GM23338 (cell line): ENCODE data around the gene GCH1. TPM values are rescaled to one million over a fixed set of nuclear protein-coding genes. Genes with fewer than 3 reads are reported as not detected.
"Not testable (repeated sequence)": the region's sequence is repeated elsewhere in the genome, so short reads cannot be mapped to it uniquely, and the experiment has no call there.

Source experiments
- ATAC-seq: fragments of 200-7000 bp; cut with Tn5 transposase; 3 replicates; pipeline ENCODE4 v1.9.1; 2020
- DNase-seq: peaks from one replicate; pipeline ENCODE4 v3.0.0-alpha.2; 2015; ENCODE audit warnings: low spot score
- H2AFZ ChIP-seq: fragments of 200-600 bp; sonication (generic); 2 replicates; pipeline ENCODE4 v1.8.0; 2016; ENCODE audit warnings: antibody characterized with exemption, mild to moderate bottlenecking, moderate library complexity
- H3F3A ChIP-seq: fragments of 200-600 bp; sonication (generic); replicated peaks from 2 replicates; pipeline ENCODE4 v1.8.0; 2017; ENCODE audit warnings: antibody characterized with exemption, mixed run types, low read depth
- H3K27ac ChIP-seq: fragments of 200-600 bp; sonication (generic); 2 replicates; pipeline ENCODE4 v1.6.1; 2016; ENCODE audit warnings: low read depth
- H3K27me3 ChIP-seq: fragments of 200-600 bp; sonication (generic); 2 replicates; pipeline ENCODE4 v1.8.0; 2016; ENCODE audit warnings: mild to moderate bottlenecking, mixed run types, moderate library complexity; ENCODE audit not compliant: insufficient read depth
- H3K36me3 ChIP-seq: fragments of 200-600 bp; sonication (generic); 2 replicates; pipeline ENCODE4 v1.8.0; 2016; ENCODE audit warnings: mild to moderate bottlenecking; ENCODE audit not compliant: insufficient read depth
- H3K4me1 ChIP-seq: fragments of 200-600 bp; sonication (generic); 2 replicates; pipeline ENCODE4 v1.8.0; 2016; ENCODE audit warnings: mild to moderate bottlenecking, moderate library complexity; ENCODE audit not compliant: insufficient read depth
- H3K4me2 ChIP-seq: fragments of 200-600 bp; sonication (generic); 2 replicates; pipeline ENCODE4 v1.7.1; 2017; ENCODE audit warnings: mixed run types
- H3K4me3 ChIP-seq: fragments of 200-600 bp; sonication (generic); 2 replicates; pipeline ENCODE4 v1.6.1; 2016; ENCODE audit warnings: mixed run types
- H3K79me2 ChIP-seq: fragments of 200-600 bp; sonication (generic); replicated peaks from 2 replicates; pipeline ENCODE4 v1.8.0; 2017; ENCODE audit warnings: mild to moderate bottlenecking; ENCODE audit not compliant: insufficient read depth
- H3K9me2 ChIP-seq: fragments of 200-600 bp; sonication (generic); 2 replicates; pipeline ENCODE4 v1.8.0; 2017; ENCODE audit not compliant: insufficient read depth
- H4K20me1 ChIP-seq: fragments of 200-600 bp; sonication (generic); replicated peaks from 2 replicates; pipeline ENCODE4 v1.8.0; 2017; ENCODE audit warnings: mild to moderate bottlenecking; ENCODE audit not compliant: insufficient read depth
- H3K27ac Mint-ChIP-seq: 2 replicates; pipeline ENCODE4 v1.8.0; 2020; ENCODE audit warnings: inconsistent platforms, mild to moderate bottlenecking, moderate library complexity, mixed read lengths
- H3K27me3 Mint-ChIP-seq: 3 replicates; pipeline ENCODE4 v1.8.0; 2022; ENCODE audit warnings: low read depth, mild to moderate bottlenecking, moderate library complexity, mixed read lengths, inconsistent platforms; ENCODE audit not compliant: insufficient read depth, poor library complexity
- H3K36me3 Mint-ChIP-seq: 3 replicates; pipeline ENCODE4 v1.8.0; 2021; ENCODE audit warnings: low read depth, mild to moderate bottlenecking, inconsistent platforms, moderate library complexity, mixed read lengths
- H3K4me1 Mint-ChIP-seq: 3 replicates; pipeline ENCODE4 v1.8.0; 2020; ENCODE audit warnings: mild to moderate bottlenecking, inconsistent platforms, mixed read lengths
- H3K4me3 Mint-ChIP-seq: 3 replicates; pipeline ENCODE4 v1.8.0; 2021; ENCODE audit warnings: moderate library complexity, mild to moderate bottlenecking, inconsistent platforms, mixed read lengths
- H3K9me3 Mint-ChIP-seq: 3 replicates; pipeline ENCODE4 v1.8.0; 2020; ENCODE audit warnings: moderate library complexity, mild to moderate bottlenecking, inconsistent platforms, mixed read lengths
- CTCF ChIP-seq, 2 experiments: fragments of 200-600 bp in 1 of 2; sonication (generic) in 1 of 2; conservative IDR thresholded peaks; 2 replicates each; pipeline versions ENCODE4 v1.5.1 to v1.6.1; 2016 to 2017; ENCODE audit warnings: antibody characterized with exemption in 2 of 2, low read depth in 2 of 2, mild to moderate bottlenecking in 2 of 2, moderate library complexity in 1 of 2
- NANOG ChIP-seq: IDR thresholded peaks from 2 replicates; pipeline ENCODE4 v1.6.1; 2016; ENCODE audit warnings: antibody characterized with exemption, borderline replicate concordance
- polyA plus RNA-seq: library from polyadenylated mRNA; unstranded; fragments of >200 nt; fragmentation: Nextera tagmentation; extraction: Ambion mirVana; gene quantifications from 2 replicates; pipeline ENCODE4 v1.2.1, GENCODE V29; 2016
- total RNA-seq: library from RNA; depleted of rRNA; stranded (reverse); fragments of >200 nt; shearing (Covaris generic); gene quantifications from 2 replicates; pipeline ENCODE4 v1.2.3, GENCODE V29; 2014
- TF ChIP-seq, protein P1 (sequence below): fragments of 250-450 bp; sonication (Bioruptor Pico); IDR thresholded peaks from 2 replicates; pipeline ENCODE4 v1.5.0; 2020; ENCODE audit warnings: mild to moderate bottlenecking, moderate library complexity

GCH1 gene
- total and polyA plus RNA-seq, 2 experiments from 2014 or later, result 8.7 to 15.0 TPM

- TF ChIP-seq, protein P1, sequence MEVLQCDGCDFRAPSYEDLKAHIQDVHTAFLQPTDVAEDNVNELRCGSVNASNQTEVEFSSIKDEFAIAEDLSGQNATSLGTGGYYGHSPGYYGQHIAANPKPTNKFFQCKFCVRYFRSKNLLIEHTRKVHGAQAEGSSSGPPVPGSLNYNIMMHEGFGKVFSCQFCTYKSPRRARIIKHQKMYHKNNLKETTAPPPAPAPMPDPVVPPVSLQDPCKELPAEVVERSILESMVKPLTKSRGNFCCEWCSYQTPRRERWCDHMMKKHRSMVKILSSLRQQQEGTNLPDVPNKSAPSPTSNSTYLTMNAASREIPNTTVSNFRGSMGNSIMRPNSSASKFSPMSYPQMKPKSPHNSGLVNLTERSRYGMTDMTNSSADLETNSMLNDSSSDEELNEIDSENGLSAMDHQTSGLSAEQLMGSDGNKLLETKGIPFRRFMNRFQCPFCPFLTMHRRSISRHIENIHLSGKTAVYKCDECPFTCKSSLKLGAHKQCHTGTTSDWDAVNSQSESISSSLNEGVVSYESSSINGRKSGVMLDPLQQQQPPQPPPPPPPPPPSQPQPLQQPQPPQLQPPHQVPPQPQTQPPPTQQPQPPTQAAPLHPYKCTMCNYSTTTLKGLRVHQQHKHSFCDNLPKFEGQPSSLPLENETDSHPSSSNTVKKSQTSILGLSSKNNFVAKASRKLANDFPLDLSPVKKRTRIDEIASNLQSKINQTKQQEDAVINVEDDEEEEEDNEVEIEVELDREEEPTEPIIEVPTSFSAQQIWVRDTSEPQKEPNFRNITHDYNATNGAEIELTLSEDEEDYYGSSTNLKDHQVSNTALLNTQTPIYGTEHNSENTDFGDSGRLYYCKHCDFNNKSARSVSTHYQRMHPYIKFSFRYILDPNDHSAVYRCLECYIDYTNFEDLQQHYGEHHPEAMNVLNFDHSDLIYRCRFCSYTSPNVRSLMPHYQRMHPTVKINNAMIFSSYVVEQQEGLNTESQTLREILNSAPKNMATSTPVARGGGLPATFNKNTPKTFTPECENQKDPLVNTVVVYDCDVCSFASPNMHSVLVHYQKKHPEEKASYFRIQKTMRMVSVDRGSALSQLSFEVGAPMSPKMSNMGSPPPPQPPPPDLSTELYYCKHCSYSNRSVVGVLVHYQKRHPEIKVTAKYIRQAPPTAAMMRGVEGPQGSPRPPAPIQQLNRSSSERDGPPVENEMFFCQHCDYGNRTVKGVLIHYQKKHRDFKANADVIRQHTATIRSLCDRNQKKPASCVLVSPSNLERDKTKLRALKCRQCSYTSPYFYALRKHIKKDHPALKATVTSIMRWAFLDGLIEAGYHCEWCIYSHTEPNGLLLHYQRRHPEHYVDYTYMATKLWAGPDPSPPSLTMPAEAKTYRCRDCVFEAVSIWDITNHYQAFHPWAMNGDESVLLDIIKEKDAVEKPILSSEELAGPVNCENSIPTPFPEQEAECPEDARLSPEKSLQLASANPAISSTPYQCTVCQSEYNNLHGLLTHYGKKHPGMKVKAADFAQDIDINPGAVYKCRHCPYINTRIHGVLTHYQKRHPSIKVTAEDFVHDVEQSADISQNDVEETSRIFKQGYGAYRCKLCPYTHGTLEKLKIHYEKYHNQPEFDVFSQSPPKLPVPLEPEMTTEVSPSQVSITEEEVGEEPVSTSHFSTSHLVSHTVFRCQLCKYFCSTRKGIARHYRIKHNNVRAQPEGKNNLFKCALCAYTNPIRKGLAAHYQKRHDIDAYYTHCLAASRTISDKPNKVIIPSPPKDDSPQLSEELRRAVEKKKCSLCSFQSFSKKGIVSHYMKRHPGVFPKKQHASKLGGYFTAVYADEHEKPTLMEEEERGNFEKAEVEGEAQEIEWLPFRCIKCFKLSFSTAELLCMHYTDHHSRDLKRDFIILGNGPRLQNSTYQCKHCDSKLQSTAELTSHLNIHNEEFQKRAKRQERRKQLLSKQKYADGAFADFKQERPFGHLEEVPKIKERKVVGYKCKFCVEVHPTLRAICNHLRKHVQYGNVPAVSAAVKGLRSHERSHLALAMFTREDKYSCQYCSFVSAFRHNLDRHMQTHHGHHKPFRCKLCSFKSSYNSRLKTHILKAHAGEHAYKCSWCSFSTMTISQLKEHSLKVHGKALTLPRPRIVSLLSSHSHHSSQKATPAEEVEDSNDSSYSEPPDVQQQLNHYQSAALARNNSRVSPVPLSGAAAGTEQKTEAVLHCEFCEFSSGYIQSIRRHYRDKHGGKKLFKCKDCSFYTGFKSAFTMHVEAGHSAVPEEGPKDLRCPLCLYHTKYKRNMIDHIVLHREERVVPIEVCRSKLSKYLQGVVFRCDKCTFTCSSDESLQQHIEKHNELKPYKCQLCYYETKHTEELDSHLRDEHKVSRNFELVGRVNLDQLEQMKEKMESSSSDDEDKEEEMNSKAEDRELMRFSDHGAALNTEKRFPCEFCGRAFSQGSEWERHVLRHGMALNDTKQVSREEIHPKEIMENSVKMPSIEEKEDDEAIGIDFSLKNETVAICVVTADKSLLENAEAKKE (CRISPR knock-in tag), result no peak
- TF ChIP-seq CTCF (conservative IDR thresholded peaks at IDR 0.05; ENCODE audit: low read depth in 2 of 2) (no peak), NANOG (no peak)
Measured at GRCh38 chr14:54803396-54803795, 99.2 kb downstream of the GCH1 start (continued).

GRCh38 chr14:54801482-54801881, 101.1 kb downstream of the GCH1 start:
- H3K27me3 Mint-ChIP-seq, H4K20me1 ChIP-seq, H3K27ac ChIP-seq, DNase-seq, H3K36me3 ChIP-seq, H3F3A ChIP-seq, H3K79me2 ChIP-seq, H3K4me3 Mint-ChIP-seq, H3K27ac Mint-ChIP-seq, H3K36me3 Mint-ChIP-seq, H3K4me2 ChIP-seq, H3K27me3 ChIP-seq, ATAC-seq, H3K4me3 ChIP-seq, H3K9me2 ChIP-seq, H2AFZ ChIP-seq, H3K9me3 Mint-ChIP-seq: not testable (repeated sequence)
- H3K4me1 Mint-ChIP-seq, result peaks cover 23% of the 10 kb centered on the region
- peaks cover 18% of the 10 kb centered on the region for H3K4me1 ChIP-seq
